ENCODE results near the gene CD5L.

Gene CD5L

GRCh38 chr1:157862114-157863070 lies 20.8 kb upstream of the CD5L start:
- CTCF ChIA-PET: no interaction called here
- no peak for DNase-seq (ENCODE audit: low read depth, low spot score)
- TF ChIP-seq CTCF (IDR thresholded peaks at IDR 0.05; ENCODE audit: insufficient read depth, low read length, missing control alignments): no peak
- POLR2A ChIA-PET: no interaction called here
- no peak overlapping the region for H3K4me3 ChIP-seq (ENCODE audit: low read depth, low read length)

GRCh38 chr1:157856538-157856937 lies 14.9 kb upstream of the CD5L start:
- DNase-seq (ENCODE audit: low read depth, low spot score): no peak
- no peak overlapping the region for H3K4me3 ChIP-seq (ENCODE audit: low read depth, low read length)
- CTCF ChIA-PET: no interaction called here
- POLR2A ChIA-PET: no interaction called here
- TF ChIP-seq CTCF (IDR thresholded peaks at IDR 0.05; ENCODE audit: insufficient read depth, low read length, missing control alignments): no peak

- ChIA-PET POLR2A (no interaction called here), CTCF (no interaction called here)
- no peak for DNase-seq (ENCODE audit: low read depth, low spot score)
- H3K4me3 ChIP-seq (ENCODE audit: low read depth, low read length): no peak overlapping the region
- TF ChIP-seq CTCF (IDR thresholded peaks at IDR 0.05; ENCODE audit: insufficient read depth, low read length, missing control alignments): no peak
These were observed 10.9 kb upstream of the CD5L start for GRCh38 chr1:157852476-157852875.

- no peak for DNase-seq (ENCODE audit: low read depth, low spot score)
- POLR2A ChIA-PET: no interaction called here
- no peak for TF ChIP-seq CTCF (IDR thresholded peaks at IDR 0.05; ENCODE audit: insufficient read depth, low read length, missing control alignments)
These were observed 7.7 kb upstream of the CD5L start for GRCh38 chr1:157849229-157849875.

GRCh38 chr1:157844089-157844830 lies 2.7 kb upstream of the CD5L start:
- ChIA-PET POLR2A (no interaction called here), CTCF (no interaction called here)
- TF ChIP-seq CTCF (IDR thresholded peaks at IDR 0.05; ENCODE audit: insufficient read depth, low read length, missing control alignments): no peak
- DNase-seq (ENCODE audit: low read depth, low spot score): no peak
- no peak overlapping the region for H3K4me3 ChIP-seq (ENCODE audit: low read depth, low read length)

More at GRCh38 chr1:157849229-157849875, 7.7 kb upstream of the CD5L start:
- CTCF ChIA-PET: no interaction called here
- H3K4me3 ChIP-seq (ENCODE audit: low read depth, low read length): no peak overlapping the region

- no peak overlapping the region for H3K4me3 ChIP-seq (ENCODE audit: low read depth, low read length)
- DNase-seq (ENCODE audit: low read depth, low spot score): no peak
- POLR2A ChIA-PET: no interaction called here
- TF ChIP-seq CTCF (IDR thresholded peaks at IDR 0.05; ENCODE audit: insufficient read depth, low read length, missing control alignments): no peak
- CTCF ChIA-PET: no interaction called here
These were observed 1.3 kb upstream of the CD5L start for GRCh38 chr1:157842939-157843338.
